ENCODE measurements around the gene RNFT1.

DNA sequence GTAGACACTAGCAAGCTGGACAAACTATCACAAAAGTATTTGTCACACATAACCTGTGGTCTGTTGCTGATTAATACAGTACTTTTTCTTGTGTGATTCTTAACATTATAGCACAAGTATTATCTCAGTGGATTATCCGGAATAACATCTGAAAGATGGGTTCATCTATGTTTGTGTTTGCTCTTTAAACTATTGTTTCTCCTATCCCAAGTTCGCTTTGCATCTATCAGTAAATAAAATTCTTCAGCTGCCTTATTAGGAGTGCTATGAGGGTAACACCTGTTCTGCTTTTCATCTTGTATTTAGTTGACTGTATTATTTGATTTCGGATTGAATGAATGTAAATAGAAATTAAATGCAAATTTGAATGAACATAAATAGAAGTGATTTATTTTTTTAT, 14.5 kb downstream of the RNFT1 start:
- no peak for TF ChIP-seq CTCF (conservative IDR thresholded peaks at IDR 0.05)
- TF ChIP-seq ZFX (IDR thresholded peaks at IDR 0.05), result no peak
